HG02970 (cell line): Measurements from ENCODE around the gene MTAP.

ENCODE experiments used
- ATAC-seq: cut with Tn5 transposase; IDR thresholded peaks from one replicate; pipeline ENCODE4 v1.9.1; 2021; ENCODE audit warnings: mild to moderate bottlenecking, moderate library complexity, moderate number of reproducible peaks; ENCODE audit not compliant: unreplicated experiment, low FRiP score

The MTAP gene

GRCh38 chr9:21803649-21804048 lies 1.2 kb downstream of the MTAP start:
- no peak for ATAC-seq

GRCh38 chr9:21804331-21804730 lies 1.9 kb downstream of the MTAP start:
- ATAC-seq, result no peak

GRCh38 chr9:21804791-21805190 lies 2.4 kb downstream of the MTAP start:
- ATAC-seq, result no peak

- ATAC-seq, result no peak
These were observed 4.2 kb downstream of the MTAP start for GRCh38 chr9:21806644-21807043.

GRCh38 chr9:21810388-21810787 lies 8.0 kb downstream of the MTAP start:
- ATAC-seq, result no peak

GRCh38 chr9:21810881-21811280 lies 8.4 kb downstream of the MTAP start:
- no peak for ATAC-seq

- no peak for ATAC-seq
These were observed 9.5 kb downstream of the MTAP start for GRCh38 chr9:21811914-21812313.

GRCh38 chr9:21812415-21812814 lies 10.0 kb downstream of the MTAP start:
- no peak for ATAC-seq

- peak; percentile 45 for ATAC-seq
These were observed 10.6 kb downstream of the MTAP start for GRCh38 chr9:21812946-21813568.

- ATAC-seq, result no peak
These were observed 11.4 kb downstream of the MTAP start for GRCh38 chr9:21813575-21814473.

- no peak for ATAC-seq
These were observed 13.2 kb downstream of the MTAP start for GRCh38 chr9:21815643-21816042.

- no peak for ATAC-seq
These were observed 14.7 kb downstream of the MTAP start for GRCh38 chr9:21817176-21817575.

- no peak for ATAC-seq
These were observed 23.2 kb downstream of the MTAP start for GRCh38 chr9:21825637-21826036.

GRCh38 chr9:21828853-21829410 lies 26.5 kb downstream of the MTAP start:
- ATAC-seq, result no peak

- ATAC-seq, result no peak
These were observed 28.2 kb downstream of the MTAP start for GRCh38 chr9:21830589-21830988.

GRCh38 chr9:21831841-21832509 lies 29.5 kb downstream of the MTAP start:
- peak; percentile 62 for ATAC-seq

GRCh38 chr9:21833090-21833801 lies 30.8 kb downstream of the MTAP start:
- ATAC-seq, result peak; percentile 64

- no peak for ATAC-seq
These were observed 32.7 kb downstream of the MTAP start for GRCh38 chr9:21835121-21835520.

- no peak for ATAC-seq
These were observed 34.2 kb downstream of the MTAP start for GRCh38 chr9:21836437-21837161.

GRCh38 chr9:21837501-21837900 lies 35.1 kb downstream of the MTAP start:
- ATAC-seq, result no peak
